SK-N-SH treated with all-trans-retinoic acid at 6 μM for 48 hours (cell line): Measurements from ENCODE around the gene MRPS18A.
A peak's percentile ranks its signal among the peaks of the same experiment; 100 is the strongest.

Source experiments
- ATAC-seq: fragments of 200-7000 bp; cut with Tn5 transposase; 3 replicates; pipeline ENCODE4 v1.9.1; 2020; ENCODE audit warnings: mild to moderate bottlenecking, moderate library complexity
- ARNTL ChIP-seq: fragments of 450-650 bp; formaldehyde crosslinking; IDR thresholded peaks from 2 replicates; pipeline ENCODE4 v1.5.0; 2020; ENCODE audit warnings: low read depth, mild to moderate bottlenecking, moderate library complexity, borderline replicate concordance
- BACH2 ChIP-seq: fragments of 250-450 bp; sonication (Bioruptor Pico); IDR thresholded peaks from 2 replicates; pipeline ENCODE4 v1.9.0; 2021; ENCODE audit warnings: mild to moderate bottlenecking, borderline replicate concordance
- CSDC2 ChIP-seq: fragments of 250-450 bp; sonication (Bioruptor Pico); IDR thresholded peaks from 2 replicates; pipeline ENCODE4 v1.5.0; 2020; ENCODE audit warnings: mild to moderate bottlenecking, moderate library complexity
- OSR1 ChIP-seq: fragments of 250-450 bp; sonication (Bioruptor Pico); IDR thresholded peaks from 2 replicates; pipeline ENCODE4 v1.8.0; 2022; ENCODE audit warnings: moderate library complexity, mild to moderate bottlenecking, inconsistent platforms
- PPARA ChIP-seq: fragments of 250-450 bp; sonication (Bioruptor Pico); IDR thresholded peaks from 2 replicates; pipeline ENCODE4 v1.5.0; 2020; ENCODE audit warnings: mild to moderate bottlenecking, borderline replicate concordance
- RARB ChIP-seq: fragments of 250-450 bp; sonication (Bioruptor Pico); IDR thresholded peaks from 2 replicates; pipeline ENCODE4 v1.8.0; 2021; ENCODE audit warnings: mild to moderate bottlenecking, moderate library complexity
- TCF4 ChIP-seq: fragments of 250-450 bp; sonication (Bioruptor Pico); IDR thresholded peaks from 2 replicates; pipeline ENCODE4 v1.8.0; 2021; ENCODE audit warnings: mild to moderate bottlenecking, moderate library complexity, borderline replicate concordance
- TOX ChIP-seq: fragments of 250-450 bp; sonication (Bioruptor Pico); IDR thresholded peaks from 2 replicates; pipeline ENCODE4 v1.8.0; 2021; ENCODE audit warnings: mild to moderate bottlenecking, moderate library complexity, borderline replicate concordance
- ZC3H10 ChIP-seq: fragments of 250-450 bp; sonication (Bioruptor Pico); IDR thresholded peaks from 2 replicates; pipeline ENCODE4 v1.5.1; 2021; ENCODE audit warnings: mild to moderate bottlenecking, moderate library complexity
- ZFP30 ChIP-seq: fragments of 450-650 bp; formaldehyde crosslinking; IDR thresholded peaks from 2 replicates; pipeline ENCODE4 v1.5.0; 2022; ENCODE audit warnings: mild to moderate bottlenecking, moderate library complexity
- ZNF565 ChIP-seq: fragments of 450-650 bp; formaldehyde crosslinking; conservative IDR thresholded peaks from 2 replicates; pipeline ENCODE4 v1.5.0; 2020; ENCODE audit warnings: low read depth, mild to moderate bottlenecking, moderate library complexity
- ZNF70 ChIP-seq: fragments of 450-650 bp; formaldehyde crosslinking; IDR thresholded peaks from 2 replicates; pipeline ENCODE4 v1.5.0; 2020; ENCODE audit warnings: mild to moderate bottlenecking, moderate library complexity
- TF ChIP-seq, protein P1 (sequence below): fragments of 250-450 bp; sonication (Bioruptor Pico); IDR thresholded peaks from 2 replicates; pipeline ENCODE4 v1.5.1; 2020; ENCODE audit warnings: low read depth, mild to moderate bottlenecking, moderate library complexity
- TF ChIP-seq, protein P2 (sequence below): fragments of 250-450 bp; sonication (Bioruptor Pico); IDR thresholded peaks from 2 replicates; pipeline ENCODE4 v1.8.0; 2021; ENCODE audit warnings: low read depth, mild to moderate bottlenecking, moderate library complexity, borderline replicate concordance
- TF ChIP-seq, protein P3 (sequence below): fragments of 250-450 bp; sonication (Bioruptor Pico); IDR thresholded peaks from 2 replicates; pipeline ENCODE4 v1.5.1; 2021; ENCODE audit warnings: mild to moderate bottlenecking, moderate library complexity
- TF ChIP-seq, protein P4 (sequence below): fragments of 250-450 bp; sonication (Bioruptor Pico); IDR thresholded peaks from 2 replicates; pipeline ENCODE4 v1.8.0; 2020; ENCODE audit warnings: mild to moderate bottlenecking, moderate library complexity, borderline replicate concordance
- TF ChIP-seq, protein P5 (sequence below): fragments of 250-450 bp; sonication (Bioruptor Pico); IDR thresholded peaks from 2 replicates; pipeline ENCODE4 v1.5.0; 2020; ENCODE audit warnings: mild to moderate bottlenecking, moderate library complexity

Gene MRPS18A

DNA sequence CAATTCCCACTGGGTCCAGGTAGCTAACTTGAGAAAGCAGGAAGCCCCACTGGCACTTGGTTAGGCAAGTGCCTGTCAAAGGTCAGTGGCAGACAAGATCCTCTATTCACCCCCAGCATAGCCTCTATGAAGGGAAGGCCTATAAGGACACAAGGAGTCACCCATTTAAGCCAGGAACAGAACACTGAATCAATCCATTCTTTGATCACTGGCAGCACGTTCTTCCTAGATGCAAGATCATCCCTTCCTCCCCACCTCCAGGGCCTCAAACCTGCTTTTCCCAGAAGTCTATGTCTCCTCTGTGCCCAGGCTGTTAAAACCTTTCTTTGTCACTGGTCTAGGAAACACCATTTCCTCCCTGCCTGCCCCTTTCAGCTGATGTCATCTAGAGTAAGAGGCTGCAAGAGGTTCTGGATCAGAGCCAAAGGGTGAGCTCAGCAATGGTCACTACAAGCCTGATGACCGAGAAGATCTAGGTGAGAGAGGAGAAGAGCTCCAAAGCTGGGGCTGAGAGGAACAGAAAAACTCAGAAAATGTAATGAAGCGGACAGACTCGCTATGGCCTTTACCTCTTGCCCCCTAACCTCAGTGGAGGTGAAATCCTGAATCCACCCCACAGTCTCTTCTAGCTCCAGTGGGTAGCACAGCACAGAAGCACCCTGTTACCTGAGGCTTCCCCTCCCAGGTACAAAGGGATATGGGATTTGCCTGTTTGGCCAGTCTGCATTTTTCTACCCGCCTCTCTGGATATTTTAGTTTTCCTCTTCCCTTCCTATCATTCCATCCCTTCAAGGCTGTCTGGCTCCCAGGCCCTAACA is 60.4 kb downstream of the MRPS18A start:
- peak; percentile 9 for ATAC-seq
- no peak for TF ChIP-seq ZNF70 (CRISPR knock-in tag)
- TF ChIP-seq, protein P1, sequence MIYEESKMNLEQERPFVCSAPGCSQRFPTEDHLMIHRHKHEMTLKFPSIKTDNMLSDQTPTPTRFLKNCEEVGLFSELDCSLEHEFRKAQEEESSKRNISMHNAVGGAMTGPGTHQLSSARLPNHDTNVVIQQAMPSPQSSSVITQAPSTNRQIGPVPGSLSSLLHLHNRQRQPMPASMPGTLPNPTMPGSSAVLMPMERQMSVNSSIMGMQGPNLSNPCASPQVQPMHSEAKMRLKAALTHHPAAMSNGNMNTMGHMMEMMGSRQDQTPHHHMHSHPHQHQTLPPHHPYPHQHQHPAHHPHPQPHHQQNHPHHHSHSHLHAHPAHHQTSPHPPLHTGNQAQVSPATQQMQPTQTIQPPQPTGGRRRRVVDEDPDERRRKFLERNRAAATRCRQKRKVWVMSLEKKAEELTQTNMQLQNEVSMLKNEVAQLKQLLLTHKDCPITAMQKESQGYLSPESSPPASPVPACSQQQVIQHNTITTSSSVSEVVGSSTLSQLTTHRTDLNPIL (CRISPR knock-in tag) = 0 out of 2 replicates have a peak, but pooled peaks have one; percentile 33

DNA sequence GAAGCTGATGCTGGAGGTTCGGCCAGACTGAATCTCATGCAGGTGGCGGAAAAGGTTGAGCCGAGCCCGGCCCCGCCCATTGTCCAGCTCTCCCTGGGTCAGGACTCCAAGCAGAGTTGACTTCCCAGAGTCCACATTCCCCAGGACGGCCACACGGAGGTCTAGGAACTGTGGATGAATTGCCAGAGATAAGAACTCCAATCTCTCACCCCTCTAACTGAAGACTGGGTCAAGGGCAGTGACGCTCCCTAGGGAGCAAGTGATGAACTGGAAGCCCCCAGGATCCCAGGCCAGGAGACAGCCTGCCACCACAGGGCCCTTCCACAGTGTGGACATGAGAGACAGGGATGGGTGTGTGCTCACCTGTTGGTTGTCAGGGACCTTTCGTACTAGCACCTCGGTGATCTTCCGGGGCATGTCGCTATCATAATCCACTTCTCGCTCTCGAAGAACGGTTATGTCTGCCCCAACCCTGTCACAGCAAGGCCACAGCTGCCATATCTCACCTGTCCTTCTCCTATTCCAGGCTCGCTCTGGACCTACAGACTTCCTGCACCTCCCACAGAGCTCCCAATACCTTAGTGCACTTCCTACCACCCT is 62.1 kb downstream of the MRPS18A start:
- TF ChIP-seq OSR1 (CRISPR knock-in tag) = no peak
- no peak for TF ChIP-seq ZNF565 (CRISPR knock-in tag)
- no peak for TF ChIP-seq BACH2 (CRISPR knock-in tag)
- TF ChIP-seq, protein P2, sequence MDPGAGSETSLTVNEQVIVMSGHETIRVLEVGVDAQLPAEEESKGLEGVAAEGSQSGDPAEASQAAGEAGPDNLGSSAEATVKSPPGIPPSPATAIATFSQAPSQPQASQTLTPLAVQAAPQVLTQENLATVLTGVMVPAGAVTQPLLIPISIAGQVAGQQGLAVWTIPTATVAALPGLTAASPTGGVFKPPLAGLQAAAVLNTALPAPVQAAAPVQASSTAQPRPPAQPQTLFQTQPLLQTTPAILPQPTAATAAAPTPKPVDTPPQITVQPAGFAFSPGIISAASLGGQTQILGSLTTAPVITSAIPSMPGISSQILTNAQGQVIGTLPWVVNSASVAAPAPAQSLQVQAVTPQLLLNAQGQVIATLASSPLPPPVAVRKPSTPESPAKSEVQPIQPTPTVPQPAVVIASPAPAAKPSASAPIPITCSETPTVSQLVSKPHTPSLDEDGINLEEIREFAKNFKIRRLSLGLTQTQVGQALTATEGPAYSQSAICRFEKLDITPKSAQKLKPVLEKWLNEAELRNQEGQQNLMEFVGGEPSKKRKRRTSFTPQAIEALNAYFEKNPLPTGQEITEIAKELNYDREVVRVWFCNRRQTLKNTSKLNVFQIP (CRISPR knock-in tag) = no peak
- TF ChIP-seq, protein P3, sequence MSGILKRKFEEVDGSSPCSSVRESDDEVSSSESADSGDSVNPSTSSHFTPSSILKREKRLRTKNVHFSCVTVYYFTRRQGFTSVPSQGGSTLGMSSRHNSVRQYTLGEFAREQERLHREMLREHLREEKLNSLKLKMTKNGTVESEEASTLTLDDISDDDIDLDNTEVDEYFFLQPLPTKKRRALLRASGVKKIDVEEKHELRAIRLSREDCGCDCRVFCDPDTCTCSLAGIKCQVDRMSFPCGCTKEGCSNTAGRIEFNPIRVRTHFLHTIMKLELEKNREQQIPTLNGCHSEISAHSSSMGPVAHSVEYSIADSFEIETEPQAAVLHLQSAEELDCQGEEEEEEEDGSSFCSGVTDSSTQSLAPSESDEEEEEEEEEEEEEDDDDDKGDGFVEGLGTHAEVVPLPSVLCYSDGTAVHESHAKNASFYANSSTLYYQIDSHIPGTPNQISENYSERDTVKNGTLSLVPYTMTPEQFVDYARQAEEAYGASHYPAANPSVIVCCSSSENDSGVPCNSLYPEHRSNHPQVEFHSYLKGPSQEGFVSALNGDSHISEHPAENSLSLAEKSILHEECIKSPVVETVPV = no peak
- TF ChIP-seq, protein P4, sequence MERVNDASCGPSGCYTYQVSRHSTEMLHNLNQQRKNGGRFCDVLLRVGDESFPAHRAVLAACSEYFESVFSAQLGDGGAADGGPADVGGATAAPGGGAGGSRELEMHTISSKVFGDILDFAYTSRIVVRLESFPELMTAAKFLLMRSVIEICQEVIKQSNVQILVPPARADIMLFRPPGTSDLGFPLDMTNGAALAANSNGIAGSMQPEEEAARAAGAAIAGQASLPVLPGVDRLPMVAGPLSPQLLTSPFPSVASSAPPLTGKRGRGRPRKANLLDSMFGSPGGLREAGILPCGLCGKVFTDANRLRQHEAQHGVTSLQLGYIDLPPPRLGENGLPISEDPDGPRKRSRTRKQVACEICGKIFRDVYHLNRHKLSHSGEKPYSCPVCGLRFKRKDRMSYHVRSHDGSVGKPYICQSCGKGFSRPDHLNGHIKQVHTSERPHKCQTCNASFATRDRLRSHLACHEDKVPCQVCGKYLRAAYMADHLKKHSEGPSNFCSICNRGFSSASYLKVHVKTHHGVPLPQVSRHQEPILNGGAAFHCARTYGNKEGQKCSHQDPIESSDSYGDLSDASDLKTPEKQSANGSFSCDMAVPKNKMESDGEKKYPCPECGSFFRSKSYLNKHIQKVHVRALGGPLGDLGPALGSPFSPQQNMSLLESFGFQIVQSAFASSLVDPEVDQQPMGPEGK (CRISPR knock-in tag) = no peak
- no peak for TF ChIP-seq ZFP30
- no peak for TF ChIP-seq PPARA (CRISPR knock-in tag)
- ATAC-seq = no peak

DNA sequence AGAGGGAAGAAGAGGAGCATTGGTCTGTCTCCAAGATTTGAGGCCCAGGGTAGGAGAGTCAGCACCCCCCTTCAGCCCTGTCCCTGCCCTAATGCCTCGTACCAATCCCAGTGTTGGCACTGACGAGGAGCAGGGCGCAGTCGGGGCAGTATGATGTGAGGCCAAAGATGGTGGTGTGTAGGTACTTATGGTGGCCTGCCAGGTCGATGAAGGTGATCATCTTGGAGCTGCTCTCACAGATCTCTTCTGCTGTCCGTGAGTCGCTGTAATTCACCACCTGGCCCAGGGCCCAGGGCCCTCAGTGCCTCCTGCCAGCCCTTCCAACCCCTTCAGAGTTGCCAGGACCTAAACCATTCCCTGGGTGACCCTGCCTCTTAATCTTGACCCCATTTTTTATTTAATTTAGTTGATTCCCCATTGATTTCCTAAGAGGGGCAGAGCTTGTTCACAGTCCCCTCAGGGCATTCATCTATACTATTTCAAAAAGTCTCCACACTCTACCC is 62.8 kb downstream of the MRPS18A start:
- TF ChIP-seq, protein P5, sequence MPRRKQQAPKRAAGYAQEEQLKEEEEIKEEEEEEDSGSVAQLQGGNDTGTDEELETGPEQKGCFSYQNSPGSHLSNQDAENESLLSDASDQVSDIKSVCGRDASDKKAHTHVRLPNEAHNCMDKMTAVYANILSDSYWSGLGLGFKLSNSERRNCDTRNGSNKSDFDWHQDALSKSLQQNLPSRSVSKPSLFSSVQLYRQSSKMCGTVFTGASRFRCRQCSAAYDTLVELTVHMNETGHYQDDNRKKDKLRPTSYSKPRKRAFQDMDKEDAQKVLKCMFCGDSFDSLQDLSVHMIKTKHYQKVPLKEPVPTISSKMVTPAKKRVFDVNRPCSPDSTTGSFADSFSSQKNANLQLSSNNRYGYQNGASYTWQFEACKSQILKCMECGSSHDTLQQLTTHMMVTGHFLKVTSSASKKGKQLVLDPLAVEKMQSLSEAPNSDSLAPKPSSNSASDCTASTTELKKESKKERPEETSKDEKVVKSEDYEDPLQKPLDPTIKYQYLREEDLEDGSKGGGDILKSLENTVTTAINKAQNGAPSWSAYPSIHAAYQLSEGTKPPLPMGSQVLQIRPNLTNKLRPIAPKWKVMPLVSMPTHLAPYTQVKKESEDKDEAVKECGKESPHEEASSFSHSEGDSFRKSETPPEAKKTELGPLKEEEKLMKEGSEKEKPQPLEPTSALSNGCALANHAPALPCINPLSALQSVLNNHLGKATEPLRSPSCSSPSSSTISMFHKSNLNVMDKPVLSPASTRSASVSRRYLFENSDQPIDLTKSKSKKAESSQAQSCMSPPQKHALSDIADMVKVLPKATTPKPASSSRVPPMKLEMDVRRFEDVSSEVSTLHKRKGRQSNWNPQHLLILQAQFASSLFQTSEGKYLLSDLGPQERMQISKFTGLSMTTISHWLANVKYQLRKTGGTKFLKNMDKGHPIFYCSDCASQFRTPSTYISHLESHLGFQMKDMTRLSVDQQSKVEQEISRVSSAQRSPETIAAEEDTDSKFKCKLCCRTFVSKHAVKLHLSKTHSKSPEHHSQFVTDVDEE = no peak
- TF ChIP-seq TCF4 (CRISPR knock-in tag) (no peak), CSDC2 (CRISPR knock-in tag) (no peak), ZNF565 (CRISPR knock-in tag) (no peak), PPARA (CRISPR knock-in tag) (no peak), ZNF70 (CRISPR knock-in tag) (no peak), BACH2 (CRISPR knock-in tag) (no peak), RARB (CRISPR knock-in tag) (no peak), ZC3H10 (no peak), ARNTL (CRISPR knock-in tag) (no peak), TOX (CRISPR knock-in tag) (no peak)
- TF ChIP-seq, protein P4 (CRISPR knock-in tag) = no peak
- TF ChIP-seq, all 23 proteins: peak for 0
- ATAC-seq = no peak
